SH-SY5Y (cell line): ENCODE measurements around the gene CDKN1C.

Experiments used
- GATA2 ChIP-seq: IDR thresholded peaks from 2 replicates; pipeline ENCODE4 v1.6.1; 2011; ENCODE audit warnings: mild to moderate bottlenecking, low read depth, low read length
- GATA3 ChIP-seq: IDR thresholded peaks from 2 replicates; pipeline ENCODE4 v1.6.1; 2011; ENCODE audit warnings: low read depth, mild to moderate bottlenecking, low read length, moderate library complexity

GRCh38 chr11:2881076-2881980 lies 4.2 kb downstream of the CDKN1C start:
- TF ChIP-seq GATA3 (no peak), GATA2 (no peak)
